Endothelial cell (in vitro differentiated cells): Measurements from ENCODE around the gene GABRG3. TPM values are rescaled to one million over a fixed set of nuclear protein-coding genes. Genes with fewer than 3 reads are reported as not detected.

ENCODE experiments used
- DNase-seq: peaks from one replicate; pipeline ENCODE4 v3.0.0; 2021; ENCODE audit warnings: low spot score
- H3K27ac Mint-ChIP-seq: one replicate; pipeline ENCODE4 v1.8.0; 2021; ENCODE audit warnings: mixed read lengths, inconsistent platforms; ENCODE audit not compliant: unreplicated experiment
- H3K27me3 Mint-ChIP-seq: one replicate; pipeline ENCODE4 v1.8.0; 2021; ENCODE audit warnings: mild to moderate bottlenecking, moderate library complexity, mixed read lengths, inconsistent platforms; ENCODE audit not compliant: unreplicated experiment
- H3K36me3 Mint-ChIP-seq: one replicate; pipeline ENCODE4 v1.8.0; 2021; ENCODE audit warnings: mild to moderate bottlenecking, low read depth, mixed read lengths, inconsistent platforms; ENCODE audit not compliant: unreplicated experiment
- H3K4me1 Mint-ChIP-seq: one replicate; pipeline ENCODE4 v1.8.0; 2021; ENCODE audit warnings: mild to moderate bottlenecking, mixed read lengths, inconsistent platforms; ENCODE audit not compliant: unreplicated experiment
- H3K4me3 Mint-ChIP-seq: one replicate; pipeline ENCODE4 v1.8.0; 2021; ENCODE audit warnings: mild to moderate bottlenecking, mixed read lengths, inconsistent platforms; ENCODE audit not compliant: unreplicated experiment
- H3K9me3 Mint-ChIP-seq: one replicate; pipeline ENCODE4 v1.8.0; 2021; ENCODE audit warnings: mixed read lengths, inconsistent platforms; ENCODE audit not compliant: unreplicated experiment
- total RNA-seq: library from RNA; stranded (reverse); fragmentation: NEBNext Ultra II Directional; extraction: Animal tissue kit (Norgen Biotek cat#: 25700); gene quantifications from one replicate; pipeline ENCODE4 v1.2.1, GENCODE V29; 2021; ENCODE audit not compliant: unreplicated experiment
- TF ChIP-seq, protein P1 (sequence below): fragments of 200-600 bp; sonication (generic); IDR thresholded peaks from one replicate; pipeline ENCODE4 v1.5.0; 2021; ENCODE audit warnings: antibody characterized with exemption; ENCODE audit not compliant: unreplicated experiment

The GABRG3 gene
- total RNA-seq, 1 donor from 2014 or later: 0.21 TPM

DNA sequence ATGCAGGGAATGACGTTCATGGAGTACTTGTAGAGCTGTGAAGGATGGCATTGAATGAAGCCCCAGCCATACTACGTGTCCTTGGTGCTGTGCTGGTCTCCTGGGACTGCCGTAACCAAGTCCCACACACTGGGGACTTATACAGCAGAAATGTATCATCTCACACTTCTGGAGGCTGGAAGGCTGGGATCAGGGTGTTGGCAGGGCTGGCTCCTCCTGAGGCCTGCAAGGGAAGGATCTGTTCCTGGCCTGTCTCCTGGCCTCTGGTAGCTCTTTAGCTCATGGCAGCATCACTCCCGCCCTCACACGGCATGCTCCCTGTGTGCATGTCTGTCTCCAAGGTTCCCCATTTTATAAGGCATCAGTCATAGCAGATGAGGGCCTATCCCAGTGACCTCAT is 29.5 kb upstream of the GABRG3 start:
- Mint-ChIP-seq H3K27me3 (peaks cover 4% of the 10 kb centered on the region), H3K27ac (no peak overlapping the region), H3K4me3 (no peak overlapping the region), H3K36me3 (no peaks in the 10 kb centered on the region), H3K4me1 (no peaks in the 10 kb centered on the region), H3K9me3 (no peaks in the 10 kb centered on the region)
- TF ChIP-seq, protein P1, sequence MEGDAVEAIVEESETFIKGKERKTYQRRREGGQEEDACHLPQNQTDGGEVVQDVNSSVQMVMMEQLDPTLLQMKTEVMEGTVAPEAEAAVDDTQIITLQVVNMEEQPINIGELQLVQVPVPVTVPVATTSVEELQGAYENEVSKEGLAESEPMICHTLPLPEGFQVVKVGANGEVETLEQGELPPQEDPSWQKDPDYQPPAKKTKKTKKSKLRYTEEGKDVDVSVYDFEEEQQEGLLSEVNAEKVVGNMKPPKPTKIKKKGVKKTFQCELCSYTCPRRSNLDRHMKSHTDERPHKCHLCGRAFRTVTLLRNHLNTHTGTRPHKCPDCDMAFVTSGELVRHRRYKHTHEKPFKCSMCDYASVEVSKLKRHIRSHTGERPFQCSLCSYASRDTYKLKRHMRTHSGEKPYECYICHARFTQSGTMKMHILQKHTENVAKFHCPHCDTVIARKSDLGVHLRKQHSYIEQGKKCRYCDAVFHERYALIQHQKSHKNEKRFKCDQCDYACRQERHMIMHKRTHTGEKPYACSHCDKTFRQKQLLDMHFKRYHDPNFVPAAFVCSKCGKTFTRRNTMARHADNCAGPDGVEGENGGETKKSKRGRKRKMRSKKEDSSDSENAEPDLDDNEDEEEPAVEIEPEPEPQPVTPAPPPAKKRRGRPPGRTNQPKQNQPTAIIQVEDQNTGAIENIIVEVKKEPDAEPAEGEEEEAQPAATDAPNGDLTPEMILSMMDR: no peak
- no peak for DNase-seq

DNA sequence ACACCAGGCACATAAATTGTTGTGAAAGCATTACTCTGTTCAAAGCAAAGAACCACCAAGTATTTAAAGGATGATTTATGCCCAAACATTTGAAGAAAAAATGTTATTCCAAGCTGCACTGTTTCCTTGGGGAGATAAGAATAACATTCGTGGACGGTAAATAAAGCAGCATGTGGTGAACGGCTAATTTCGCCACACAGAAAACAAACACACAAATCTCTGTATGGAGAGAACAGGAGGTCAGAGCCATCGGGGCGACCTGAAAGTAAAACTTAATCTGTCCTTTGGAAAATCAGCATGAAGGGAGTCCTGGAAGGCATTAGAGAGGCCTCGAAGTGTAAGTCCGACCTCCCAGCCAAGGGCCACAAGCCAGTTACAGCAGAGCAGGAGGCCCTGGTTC is 27.1 kb upstream of the GABRG3 start:
- TF ChIP-seq, protein P1: no peak
- no peaks in the 10 kb centered on the region for H3K36me3 Mint-ChIP-seq
- peaks cover 3% of the 10 kb centered on the region for H3K27me3 Mint-ChIP-seq
- DNase-seq: no peak
- no peak overlapping the region for H3K27ac Mint-ChIP-seq
- no peaks in the 10 kb centered on the region for H3K4me1 Mint-ChIP-seq
- no peak overlapping the region for H3K4me3 Mint-ChIP-seq
- no peaks in the 10 kb centered on the region for H3K9me3 Mint-ChIP-seq

DNA sequence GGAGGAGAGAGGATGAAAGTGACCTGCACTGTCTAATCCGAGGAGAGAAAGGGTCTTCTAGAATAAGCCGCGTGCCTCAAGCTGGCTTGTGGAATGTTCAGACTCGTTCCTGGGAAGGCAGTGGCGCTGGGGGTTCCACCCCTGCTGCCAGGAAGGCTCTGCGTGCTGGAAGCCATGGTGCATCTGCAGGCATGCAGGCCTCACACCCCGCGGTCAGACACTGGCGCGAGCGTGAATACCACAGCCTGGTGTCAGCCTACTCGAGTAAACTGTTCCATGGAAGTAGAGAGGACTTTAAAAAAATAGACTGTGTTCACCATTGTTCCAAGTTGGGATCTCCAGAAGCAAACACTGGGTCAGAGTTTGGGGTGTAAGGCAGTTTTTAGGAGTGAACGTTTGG is 25.9 kb upstream of the GABRG3 start:
- no peak overlapping the region for H3K27ac Mint-ChIP-seq
- H3K4me1 Mint-ChIP-seq: no peaks in the 10 kb centered on the region
- H3K4me3 Mint-ChIP-seq: no peak overlapping the region
- no peaks in the 10 kb centered on the region for H3K36me3 Mint-ChIP-seq
- H3K9me3 Mint-ChIP-seq: no peaks in the 10 kb centered on the region
- no peak for DNase-seq
- peaks cover 2% of the 10 kb centered on the region for H3K27me3 Mint-ChIP-seq
- TF ChIP-seq, protein P1: no peak

DNA sequence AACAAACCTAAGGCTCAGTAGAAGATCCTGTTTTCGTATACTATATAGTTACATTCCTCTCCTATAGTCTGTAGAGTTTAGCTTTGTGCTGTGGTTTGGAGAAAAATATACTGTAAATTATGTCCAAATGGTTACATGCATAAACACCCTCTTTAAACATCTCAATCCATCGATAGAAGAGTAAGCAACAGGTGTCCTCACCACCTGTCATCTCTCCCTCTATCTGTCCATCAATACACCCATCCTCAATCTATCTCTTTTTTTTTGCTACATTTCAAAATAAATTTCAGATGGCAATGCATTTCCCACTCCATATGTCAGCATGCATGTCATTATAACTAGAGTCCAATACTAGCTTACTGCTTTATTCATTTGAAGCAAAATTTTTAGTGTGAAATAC is 21.0 kb upstream of the GABRG3 start:
- DNase-seq: no peak
- H3K4me3 Mint-ChIP-seq: no peak overlapping the region
- no peaks in the 10 kb centered on the region for H3K9me3 Mint-ChIP-seq
- H3K27ac Mint-ChIP-seq: no peak overlapping the region
- TF ChIP-seq, protein P1: no peak
- H3K27me3 Mint-ChIP-seq: no peaks in the 10 kb centered on the region
- no peaks in the 10 kb centered on the region for H3K36me3 Mint-ChIP-seq
- H3K4me1 Mint-ChIP-seq: no peaks in the 10 kb centered on the region

DNA sequence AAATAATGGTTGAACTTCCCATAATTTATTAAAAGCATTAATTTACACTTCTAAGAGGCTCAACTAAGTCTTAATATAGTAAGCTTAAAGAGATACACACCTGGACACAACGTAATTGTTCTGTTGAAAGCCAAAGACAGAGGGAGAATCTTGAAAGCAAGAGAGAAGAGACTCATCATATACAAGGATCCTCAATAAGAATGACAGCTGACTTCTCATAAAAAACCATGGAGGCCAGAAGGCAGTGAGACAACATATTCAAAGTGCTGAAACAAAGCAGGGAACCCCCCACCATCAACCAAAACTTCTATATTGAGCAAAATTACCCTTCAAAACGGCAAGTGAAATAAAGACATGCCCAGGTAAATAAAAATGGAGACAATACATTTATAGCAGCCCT is 16.6 kb upstream of the GABRG3 start:
- no peak overlapping the region for H3K4me3 Mint-ChIP-seq
- no peak for DNase-seq
- H3K27ac Mint-ChIP-seq: no peak overlapping the region
- H3K4me1 Mint-ChIP-seq: no peaks in the 10 kb centered on the region
- no peaks in the 10 kb centered on the region for H3K9me3 Mint-ChIP-seq
- H3K36me3 Mint-ChIP-seq: no peaks in the 10 kb centered on the region
- TF ChIP-seq, protein P1: no peak
- H3K27me3 Mint-ChIP-seq: no peaks in the 10 kb centered on the region
